Mesendoderm (in vitro differentiated cells): ENCODE measurements around the gene NEUROD2.

ENCODE experiments used
- DNase-seq: peaks from one replicate; pipeline ENCODE4 v3.0.0; 2013
- H2AK5ac ChIP-seq: 2 replicates; pipeline ENCODE4 v1.6.1; 2013; ENCODE audit warnings: low read length, inconsistent platforms
- H2BK120ac ChIP-seq: 2 replicates; pipeline ENCODE4 v1.6.1; 2013; ENCODE audit warnings: low read depth, mild to moderate bottlenecking, low read length, moderate library complexity, mixed read lengths
- H2BK15ac ChIP-seq: replicated peaks from 2 replicates; pipeline ENCODE4 v1.6.1; 2013; ENCODE audit warnings: low read depth, mild to moderate bottlenecking, moderate library complexity
- H2BK5ac ChIP-seq: 2 replicates; pipeline ENCODE4 v1.6.1; 2013; ENCODE audit warnings: low read length, inconsistent platforms
- H3K18ac ChIP-seq: 2 replicates; pipeline ENCODE4 v1.6.1; 2013; ENCODE audit warnings: mild to moderate bottlenecking, low read length, mixed read lengths
- H3K23ac ChIP-seq: one replicate; pipeline ENCODE4 v1.6.1; 2013; ENCODE audit warnings: low read length
- H3K27ac ChIP-seq: 2 replicates; pipeline ENCODE4 v1.5.1; 2013; ENCODE audit warnings: low read depth, mild to moderate bottlenecking, inconsistent platforms, low read length, moderate library complexity
- H3K27me3 ChIP-seq: 2 replicates; pipeline ENCODE4 v1.6.1; 2013; ENCODE audit warnings: low read length, control low read depth, mild to moderate bottlenecking, inconsistent platforms; ENCODE audit not compliant: insufficient read depth, poor library complexity
- H3K36me3 ChIP-seq: 2 replicates; pipeline ENCODE4 v1.6.1; 2013; ENCODE audit warnings: low read length, inconsistent platforms; ENCODE audit not compliant: control insufficient read depth, insufficient read depth
- H3K4ac ChIP-seq: one replicate; pipeline ENCODE4 v1.6.1; 2013; ENCODE audit warnings: low read depth, mild to moderate bottlenecking, low read length, moderate library complexity
- H3K4me1 ChIP-seq: 2 replicates; pipeline ENCODE4 v1.6.1; 2013; ENCODE audit warnings: low read depth, low read length, inconsistent platforms; ENCODE audit not compliant: control insufficient read depth
- H3K4me2 ChIP-seq: 2 replicates; pipeline ENCODE4 v1.6.1; 2013; ENCODE audit warnings: low read length
- H3K4me3 ChIP-seq: 2 replicates; pipeline ENCODE4 v1.5.1; 2013; ENCODE audit warnings: mild to moderate bottlenecking, low read length
- H3K56ac ChIP-seq: one replicate; pipeline ENCODE4 v1.6.1; 2013; ENCODE audit warnings: low read length
- H3K79me1 ChIP-seq: 2 replicates; pipeline ENCODE4 v1.6.1; 2013; ENCODE audit warnings: low read length, inconsistent platforms
- H3K79me2 ChIP-seq: 2 replicates; pipeline ENCODE4 v1.6.1; 2013; ENCODE audit warnings: mild to moderate bottlenecking, low read length; ENCODE audit not compliant: control insufficient read depth, insufficient read depth
- H3K9ac ChIP-seq: 2 replicates; pipeline ENCODE4 v1.6.1; 2013; ENCODE audit warnings: low read length, inconsistent platforms
- H4K5ac ChIP-seq: one replicate; pipeline ENCODE4 v1.6.1; 2013; ENCODE audit warnings: low read length
- H4K8ac ChIP-seq: one replicate; pipeline ENCODE4 v1.6.1; 2013; ENCODE audit warnings: low read depth, mild to moderate bottlenecking, control low read depth, low read length, moderate library complexity
- WGBS: extraction: QIAGEN DNeasy Blood & Tissue Kit; methylation state at CpG from one replicate; pipeline ENCODE4 v1.1.7; 2013; ENCODE audit warnings: low lambda C conversion rate, missing lambda C conversion rate; ENCODE audit not compliant: insufficient coverage; ENCODE audit errors: extremely low coverage; 5-methylcytosine and 5-hydroxymethylcytosine counted together

The NEUROD2 gene

GRCh38 chr17:39625198-39625785, 17.6 kb upstream of the NEUROD2 start:
- H3K9ac ChIP-seq: no peak overlapping the region
- H3K18ac ChIP-seq: no peak overlapping the region
- DNase-seq: no peak
- no peak overlapping the region for H3K4ac ChIP-seq
- no peak overlapping the region for H2BK5ac ChIP-seq
- no peak overlapping the region for H3K27ac ChIP-seq
- no CpG with 5 or more reads among the region's 5 CpGs for WGBS
- H3K4me1 ChIP-seq: no peaks in the 10 kb centered on the region
- no peak overlapping the region for H2AK5ac ChIP-seq
- no peak overlapping the region for H3K4me3 ChIP-seq
- no peaks in the 10 kb centered on the region for H3K79me1 ChIP-seq
- H3K23ac ChIP-seq: no peak overlapping the region
- no peak overlapping the region for H3K56ac ChIP-seq
- H3K4me2 ChIP-seq: no peak overlapping the region
- H4K8ac ChIP-seq: no peak overlapping the region
- H2BK120ac ChIP-seq: no peak overlapping the region
- no peaks in the 10 kb centered on the region for H3K27me3 ChIP-seq
- H2BK15ac ChIP-seq: no peak overlapping the region
- no peaks in the 10 kb centered on the region for H3K36me3 ChIP-seq
- no peaks in the 10 kb centered on the region for H3K79me2 ChIP-seq
- no peak overlapping the region for H4K5ac ChIP-seq

- H3K4me3 ChIP-seq: no peak overlapping the region
- no peak for DNase-seq
- no peak overlapping the region for H4K8ac ChIP-seq
- H4K5ac ChIP-seq: no peak overlapping the region
- no peak overlapping the region for H3K56ac ChIP-seq
- no peak overlapping the region for H2BK5ac ChIP-seq
- no peaks in the 10 kb centered on the region for H3K79me1 ChIP-seq
- H2BK120ac ChIP-seq: no peak overlapping the region
- no peak overlapping the region for H2BK15ac ChIP-seq
- H2AK5ac ChIP-seq: no peak overlapping the region
- H3K27me3 ChIP-seq: peaks cover 5% of the 10 kb centered on the region
- WGBS: no CpG with 5 or more reads among the region's 8 CpGs
- no peak overlapping the region for H3K27ac ChIP-seq
- no peak overlapping the region for H3K4ac ChIP-seq
- no peak overlapping the region for H3K18ac ChIP-seq
- H3K23ac ChIP-seq: no peak overlapping the region
- no peaks in the 10 kb centered on the region for H3K36me3 ChIP-seq
- H3K4me1 ChIP-seq: no peaks in the 10 kb centered on the region
- H3K9ac ChIP-seq: no peak overlapping the region
- H3K79me2 ChIP-seq: no peaks in the 10 kb centered on the region
- H3K4me2 ChIP-seq: no peak overlapping the region
These were observed 16.6 kb upstream of the NEUROD2 start for GRCh38 chr17:39624313-39624712.

- Histone ChIP-seq H3K27ac (no peak overlapping the region), H2BK5ac (no peak overlapping the region), H3K4me1 (no peaks in the 10 kb centered on the region), H4K8ac (no peak overlapping the region), H3K23ac (no peak overlapping the region), H3K4me2 (no peak overlapping the region), H3K4ac (no peak overlapping the region), H3K36me3 (no peaks in the 10 kb centered on the region), H3K56ac (peak overlapping the region; percentile 15), H3K27me3 (peaks cover 12% of the 10 kb centered on the region), H3K79me1 (no peaks in the 10 kb centered on the region), H3K4me3 (no peak overlapping the region), H2BK15ac (no peak overlapping the region), H2BK120ac (no peak overlapping the region), H3K79me2 (no peaks in the 10 kb centered on the region), H3K18ac (no peak overlapping the region), H3K9ac (no peak overlapping the region), H4K5ac (no peak overlapping the region), H2AK5ac (no peak overlapping the region)
- DNase-seq: peak; percentile 66
- WGBS: no CpG with 5 or more reads among the region's 16 CpGs
These were observed 15.7 kb upstream of the NEUROD2 start for GRCh38 chr17:39623356-39623950.

GRCh38 chr17:39622380-39623006, 14.8 kb upstream of the NEUROD2 start:
- no peak overlapping the region for H3K56ac ChIP-seq
- no peak overlapping the region for H3K4ac ChIP-seq
- no peak overlapping the region for H3K27ac ChIP-seq
- DNase-seq: no peak
- no peaks in the 10 kb centered on the region for H3K79me2 ChIP-seq
- no CpG with 5 or more reads among the region's 16 CpGs for WGBS
- H3K9ac ChIP-seq: no peak overlapping the region
- H4K5ac ChIP-seq: no peak overlapping the region
- no peak overlapping the region for H3K4me2 ChIP-seq
- H2BK120ac ChIP-seq: no peak overlapping the region
- H3K18ac ChIP-seq: no peak overlapping the region
- H3K4me1 ChIP-seq: no peaks in the 10 kb centered on the region
- H3K4me3 ChIP-seq: no peak overlapping the region
- H3K36me3 ChIP-seq: no peaks in the 10 kb centered on the region
- no peak overlapping the region for H2BK15ac ChIP-seq
- no peak overlapping the region for H2AK5ac ChIP-seq
- H3K79me1 ChIP-seq: no peaks in the 10 kb centered on the region
- no peak overlapping the region for H4K8ac ChIP-seq
- no peak overlapping the region for H2BK5ac ChIP-seq
- peaks cover 15% of the 10 kb centered on the region for H3K27me3 ChIP-seq
- no peak overlapping the region for H3K23ac ChIP-seq

GRCh38 chr17:39621523-39622379, 14.0 kb upstream of the NEUROD2 start:
- no peak overlapping the region for H3K27ac ChIP-seq
- no peak overlapping the region for H3K4ac ChIP-seq
- H4K5ac ChIP-seq: no peak overlapping the region
- WGBS: no CpG with 5 or more reads among the region's 26 CpGs
- no peak overlapping the region for H2BK120ac ChIP-seq
- H2AK5ac ChIP-seq: no peak overlapping the region
- no peaks in the 10 kb centered on the region for H3K79me1 ChIP-seq
- H3K79me2 ChIP-seq: no peaks in the 10 kb centered on the region
- no peak overlapping the region for H4K8ac ChIP-seq
- H3K4me2 ChIP-seq: no peak overlapping the region
- no peaks in the 10 kb centered on the region for H3K36me3 ChIP-seq
- H2BK15ac ChIP-seq: no peak overlapping the region
- peaks cover 22% of the 10 kb centered on the region for H3K27me3 ChIP-seq
- no peak overlapping the region for H2BK5ac ChIP-seq
- H3K4me3 ChIP-seq: no peak overlapping the region
- no peak overlapping the region for H3K23ac ChIP-seq
- H3K4me1 ChIP-seq: no peaks in the 10 kb centered on the region
- no peak overlapping the region for H3K9ac ChIP-seq
- no peak overlapping the region for H3K56ac ChIP-seq
- H3K18ac ChIP-seq: no peak overlapping the region
- DNase-seq: peak; percentile 83
